ENCODE data around the gene ACOXL.

Gene ACOXL

GRCh38 chr2:110718382-110718781, 14.0 kb upstream of the ACOXL start:
- DNase-seq: no peak

GRCh38 chr2:110718990-110719389, 13.4 kb upstream of the ACOXL start:
- no peak for DNase-seq

- DNase-seq: no peak
Observed at GRCh38 chr2:110720547-110720946, 11.8 kb upstream of the ACOXL start.

GRCh38 chr2:110724820-110725219, 7.6 kb upstream of the ACOXL start:
- no peak for DNase-seq

GRCh38 chr2:110725370-110725769, 7.0 kb upstream of the ACOXL start:
- DNase-seq: no peak

GRCh38 chr2:110725859-110726258, 6.5 kb upstream of the ACOXL start:
- no peak for DNase-seq

GRCh38 chr2:110726285-110726684, 6.1 kb upstream of the ACOXL start:
- no peak for DNase-seq

- no peak for DNase-seq
Observed at GRCh38 chr2:110727923-110728322, 4.5 kb upstream of the ACOXL start.

- DNase-seq: no peak
Observed at GRCh38 chr2:110729106-110729505, 3.3 kb upstream of the ACOXL start.

GRCh38 chr2:110731064-110731463, 1.3 kb upstream of the ACOXL start:
- no peak for DNase-seq

GRCh38 chr2:110735366-110735765, 3.0 kb downstream of the ACOXL start:
- no peak for DNase-seq

- DNase-seq: no peak
Observed at GRCh38 chr2:110737783-110738182, 5.4 kb downstream of the ACOXL start.

- DNase-seq: no peak
Observed at GRCh38 chr2:110740747-110741349, 8.5 kb downstream of the ACOXL start.

GRCh38 chr2:110741491-110741980, 9.2 kb downstream of the ACOXL start:
- no peak for DNase-seq

- DNase-seq: no peak
Observed at GRCh38 chr2:110742412-110742811, 10.0 kb downstream of the ACOXL start.

- DNase-seq: no peak
Observed at GRCh38 chr2:110743600-110743999, 11.2 kb downstream of the ACOXL start.

GRCh38 chr2:110744429-110744828, 12.1 kb downstream of the ACOXL start:
- DNase-seq: no peak

- no peak for DNase-seq
Observed at GRCh38 chr2:110745048-110745447, 12.7 kb downstream of the ACOXL start.

GRCh38 chr2:110746586-110747521, 14.5 kb downstream of the ACOXL start:
- no peak for DNase-seq

- no peak for DNase-seq
Observed at GRCh38 chr2:110747522-110748488, 15.4 kb downstream of the ACOXL start.

GRCh38 chr2:110748489-110748867, 16.1 kb downstream of the ACOXL start:
- no peak for DNase-seq

- no peak for DNase-seq
Observed at GRCh38 chr2:110751642-110752041, 19.3 kb downstream of the ACOXL start.
